ENCODE results near the gene BRCA2.

BRCA2 gene

DNA sequence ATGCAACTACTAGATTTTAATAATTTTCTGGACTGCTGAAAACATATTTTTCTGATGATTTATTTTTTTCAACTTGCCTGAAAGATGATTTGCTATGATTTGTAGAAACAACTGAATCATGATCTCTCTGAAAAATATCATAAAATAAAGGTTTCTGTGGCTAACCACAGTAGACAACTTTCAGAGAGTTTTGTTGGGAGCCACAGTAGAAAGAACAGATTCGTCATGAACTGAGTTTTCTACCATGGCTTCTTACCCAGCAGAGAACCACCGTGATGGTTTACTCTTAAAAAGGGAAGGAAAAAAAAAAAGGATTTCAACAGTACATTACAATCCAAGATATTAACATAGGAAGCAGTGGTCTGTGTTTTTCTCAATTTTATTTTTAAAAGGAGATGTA lies 18.1 kb upstream of the BRCA2 start:
- H3K4me3 ChIP-seq (ENCODE audit: low read depth, low read length), result no peak overlapping the region
- no peak for TF ChIP-seq CTCF (IDR thresholded peaks at IDR 0.05; ENCODE audit: insufficient read depth, low read length, missing control alignments)
- CTCF ChIA-PET, result interaction anchor here (0.7 to 1.2 kb wide), 2 partner anchors 9 kb away, joined by 3 read pairs; no protein-coding TSS in a partner anchor
- POLR2A ChIA-PET, result no interaction called here
- DNase-seq (ENCODE audit: low read depth, low spot score), result no peak

DNA sequence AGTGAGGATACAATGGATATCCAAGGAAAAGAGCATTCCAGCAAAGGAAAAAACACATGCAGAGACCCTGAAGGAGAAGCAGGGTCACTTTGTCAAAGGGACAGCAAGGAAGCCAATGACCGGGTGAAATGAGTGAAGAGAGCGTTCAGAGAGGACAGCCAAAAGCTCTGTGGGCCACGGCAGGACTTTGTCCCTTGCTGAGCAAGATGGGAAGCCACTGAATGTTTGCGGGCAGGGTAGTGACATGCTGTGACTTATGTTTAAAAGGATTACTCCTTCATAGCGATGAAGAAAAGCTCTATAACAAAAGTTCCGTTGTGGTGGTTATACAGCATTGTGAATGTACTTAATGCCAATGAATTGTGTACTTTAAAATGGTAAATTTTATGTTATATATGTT lies 16.6 kb upstream of the BRCA2 start:
- DNase-seq (ENCODE audit: low read depth, low spot score), result no peak
- no peak for TF ChIP-seq CTCF (IDR thresholded peaks at IDR 0.05; ENCODE audit: insufficient read depth, low read length, missing control alignments)
- ChIA-PET CTCF (interaction anchor here (1.3 kb wide), 1 partner anchor 13 kb away, joined by 4 read pairs; no protein-coding TSS in a partner anchor), POLR2A (no interaction called here)
- H3K4me3 ChIP-seq (ENCODE audit: low read depth, low read length), result no peak overlapping the region

GRCh38 chr13:32299893-32300292 lies 15.4 kb upstream of the BRCA2 start:
- ChIA-PET POLR2A (no interaction called here), CTCF (interaction anchor here (1.0 kb wide), 1 partner anchor 8 kb away, joined by 3 read pairs; no protein-coding TSS in a partner anchor)
- H3K4me3 ChIP-seq (ENCODE audit: low read depth, low read length), result no peak overlapping the region
- no peak for TF ChIP-seq CTCF (IDR thresholded peaks at IDR 0.05; ENCODE audit: insufficient read depth, low read length, missing control alignments)
- DNase-seq (ENCODE audit: low read depth, low spot score), result no peak

DNA sequence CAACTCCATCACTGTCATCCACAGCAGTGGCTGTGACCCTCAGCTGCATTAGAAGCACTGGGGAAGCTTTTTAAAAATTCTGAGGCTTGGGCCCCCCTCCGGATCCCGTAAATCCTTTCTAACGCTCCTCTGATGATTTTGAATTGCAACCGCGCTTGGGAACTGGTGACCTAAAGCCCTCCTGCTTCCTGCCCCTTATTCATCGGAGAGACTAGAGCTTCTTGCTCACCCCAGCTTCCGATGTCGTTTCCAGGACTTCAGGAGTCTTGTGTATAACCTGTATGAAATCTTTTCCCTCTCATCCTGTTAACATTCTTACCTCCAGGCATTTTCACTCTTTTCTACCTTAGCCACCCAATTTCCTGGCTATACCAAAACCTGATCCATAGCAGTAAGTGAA lies 14.9 kb upstream of the BRCA2 start:
- POLR2A ChIA-PET, result no interaction called here
- CTCF ChIA-PET, result interaction anchor here (1.0 kb wide), 1 partner anchor 8 kb away, joined by 3 read pairs; no protein-coding TSS in a partner anchor
- no peak overlapping the region for H3K4me3 ChIP-seq (ENCODE audit: low read depth, low read length)
- no peak for DNase-seq (ENCODE audit: low read depth, low spot score)
- no peak for TF ChIP-seq CTCF (IDR thresholded peaks at IDR 0.05; ENCODE audit: insufficient read depth, low read length, missing control alignments)

- ChIA-PET CTCF (no interaction called here), POLR2A (no interaction called here)
- TF ChIP-seq CTCF (IDR thresholded peaks at IDR 0.05; ENCODE audit: insufficient read depth, low read length, missing control alignments), result no peak
- DNase-seq (ENCODE audit: low read depth, low spot score), result no peak
- no peak overlapping the region for H3K4me3 ChIP-seq (ENCODE audit: low read depth, low read length)
Measured at GRCh38 chr13:32300920-32301319, 14.4 kb upstream of the BRCA2 start.

- no peak overlapping the region for H3K4me3 ChIP-seq (ENCODE audit: low read depth, low read length)
- CTCF ChIA-PET, result interaction anchor here (1.4 kb wide), 1 partner anchor 393 kb away, joined by 4 read pairs; no protein-coding TSS in a partner anchor
- POLR2A ChIA-PET, result no interaction called here
- TF ChIP-seq CTCF (IDR thresholded peaks at IDR 0.05; ENCODE audit: insufficient read depth, low read length, missing control alignments), result no peak
- no peak for DNase-seq (ENCODE audit: low read depth, low spot score)
Measured at GRCh38 chr13:32302461-32302860, 12.8 kb upstream of the BRCA2 start.

Measured in AG04449 (cell line).